Neural cell (in vitro differentiated cells): ENCODE data around the gene RBM38.

Experiments used
- CTCF ChIP-seq: fragments of 450-650 bp; IDR thresholded peaks from 2 replicates; pipeline ENCODE4 v1.5.1; 2014; ENCODE audit warnings: antibody characterized with exemption, mild to moderate bottlenecking, moderate library complexity; ENCODE audit not compliant: poor library complexity, severe bottlenecking
- POLR2AphosphoS5 ChIP-seq: IDR thresholded peaks from 2 replicates; pipeline ENCODE4 v1.6.1; 2012

DNA sequence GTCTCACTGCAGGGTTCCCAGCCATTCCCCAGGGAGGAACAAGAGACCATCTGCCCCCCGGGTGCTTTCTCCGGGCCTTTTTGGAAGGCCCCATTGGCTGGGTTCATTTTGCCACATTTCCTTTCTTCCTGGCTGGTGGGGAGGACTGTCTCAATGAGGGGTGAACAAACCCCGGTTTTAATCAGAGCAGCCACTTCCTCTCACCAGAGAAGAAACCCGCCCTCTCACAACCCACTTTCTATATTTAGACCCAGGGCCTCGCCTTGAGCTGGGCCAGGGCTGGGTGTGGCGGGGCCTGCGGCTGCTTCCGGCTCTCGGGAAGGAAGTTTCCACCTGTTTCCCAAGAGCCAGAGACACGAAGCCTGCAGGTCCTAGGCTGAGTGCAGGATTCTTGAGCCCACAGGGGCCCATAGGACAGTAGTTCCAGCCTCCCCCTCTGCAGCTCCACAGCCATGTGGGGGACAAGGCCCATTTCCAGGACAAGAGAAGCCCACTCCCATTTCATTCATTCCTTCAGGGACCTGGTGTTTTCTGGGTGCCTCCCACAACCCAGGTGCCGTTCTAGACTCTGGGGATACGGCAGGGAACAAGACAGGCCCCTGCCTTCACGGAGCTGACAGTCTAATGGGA is 41.8 kb downstream of the RBM38 start:
- no peak for TF ChIP-seq CTCF
- no peak for TF ChIP-seq POLR2AphosphoS5
